Keratinocyte (primary cell): ENCODE results near the gene OLFML3. TPM values are rescaled to one million over a fixed set of nuclear protein-coding genes. Genes with fewer than 3 reads are reported as not detected.

Experiments
- DNase-seq: peaks from one replicate; pipeline ENCODE4 v3.0.0-alpha.2; 2011; ENCODE audit warnings: low read depth, missing footprints, low spot score
- FAIRE-seq: peaks from 2 replicates; lab custom pipeline; 2011; peaks lifted over from hg19 to GRCh38; lab: Jason Lieb, UNC
- H2AFZ ChIP-seq: 2 replicates; pipeline ENCODE4 v1.6.0; 2012; ENCODE audit warnings: low read length, control low read depth, inconsistent platforms; ENCODE audit not compliant: control insufficient read depth
- H3K27ac ChIP-seq: 2 replicates; pipeline ENCODE4 v1.5.1; 2011; ENCODE audit warnings: low read length; ENCODE audit not compliant: control insufficient read depth, insufficient read depth
- H3K27me3 ChIP-seq: 3 replicates; pipeline ENCODE4 v1.6.0; 2011; ENCODE audit warnings: low read length; ENCODE audit not compliant: control insufficient read depth, insufficient read depth; ENCODE audit errors: extremely low read depth
- H3K36me3 ChIP-seq, 2 experiments: 2 replicates in 1 of 2; 3 replicates in 1 of 2; pipeline ENCODE4 v1.5.1; 2011; ENCODE audit warnings: low read length in 2 of 2, mild to moderate bottlenecking in 1 of 2; ENCODE audit not compliant: control insufficient read depth in 2 of 2, insufficient read depth in 2 of 2; ENCODE audit errors: extremely low read depth in 1 of 2
- H3K4me1 ChIP-seq: 3 replicates; pipeline ENCODE4 v1.5.1; 2011; ENCODE audit warnings: low read length; ENCODE audit not compliant: control insufficient read depth, insufficient read depth; ENCODE audit errors: extremely low read depth
- H3K4me2 ChIP-seq: 3 replicates; pipeline ENCODE4 v1.6.0; 2011; ENCODE audit warnings: low read depth, low read length; ENCODE audit not compliant: control insufficient read depth, insufficient read depth; ENCODE audit errors: extremely low read depth
- H3K4me3 ChIP-seq, 3 experiments: fragments of 200-600 bp in 1 of 3; sonication (generic) in 1 of 3; 2 replicates in 2 of 3; 3 replicates in 1 of 3; pipeline ENCODE4 v1.5.1; 2011 to 2016; ENCODE audit warnings: low read length in 3 of 3, mild to moderate bottlenecking in 3 of 3, control low read depth in 2 of 3, inconsistent platforms in 1 of 3, low read depth in 1 of 3, mixed read lengths in 1 of 3, mixed run types in 1 of 3, moderate library complexity in 1 of 3; ENCODE audit not compliant: control insufficient read depth in 2 of 3, insufficient read depth in 2 of 3; ENCODE audit errors: extremely low read depth in 1 of 3
- H3K79me2 ChIP-seq: 2 replicates; pipeline ENCODE4 v1.6.0; 2012; ENCODE audit warnings: low read length; ENCODE audit not compliant: control insufficient read depth, insufficient read depth
- H3K9ac ChIP-seq: 3 replicates; pipeline ENCODE4 v1.6.0; 2011; ENCODE audit warnings: low read length; ENCODE audit not compliant: control insufficient read depth, insufficient read depth; ENCODE audit errors: extremely low read depth
- H3K9me1 ChIP-seq: 3 replicates; pipeline ENCODE4 v1.6.0; 2011; ENCODE audit warnings: low read length; ENCODE audit not compliant: control insufficient read depth, insufficient read depth; ENCODE audit errors: extremely low read depth
- H3K9me3 ChIP-seq: 2 replicates; pipeline ENCODE4 v1.5.1; 2012; ENCODE audit warnings: low read depth, low read length; ENCODE audit not compliant: control insufficient read depth
- H4K20me1 ChIP-seq: 3 replicates; pipeline ENCODE4 v1.6.0; 2011; ENCODE audit warnings: low read length; ENCODE audit not compliant: control insufficient read depth, insufficient read depth; ENCODE audit errors: extremely low read depth
- CTCF ChIP-seq, 3 experiments: IDR thresholded peaks in 1 of 3; conservative IDR thresholded peaks in 1 of 3; optimal IDR thresholded peaks in 1 of 3; 2 replicates in 2 of 3; 3 replicates in 1 of 3; pipeline versions ENCODE3 to v1.5.1; 2011; ENCODE audit warnings: low read length in 3 of 3, mild to moderate bottlenecking in 3 of 3, moderate library complexity in 2 of 3, control low read depth in 1 of 3, inconsistent platforms in 1 of 3; ENCODE audit not compliant: insufficient read depth in 2 of 3; ENCODE audit errors: extremely low read depth in 1 of 3
- EZH2 ChIP-seq: IDR thresholded peaks from one replicate; pipeline ENCODE4 v1.6.1; 2012; ENCODE audit warnings: inconsistent platforms, mild to moderate bottlenecking, low read length, moderate library complexity
- dilution Hi-C: fragments of 300-500 bp; cut with MboI; formaldehyde crosslinking; loops from one replicate; pipeline ENCODE4 v1.7.0; 2020; ENCODE audit warnings: low sequenced_read_pairs; ENCODE audit not compliant: extremely low pct_ligation_motif_present
- polyA plus RNA-seq, 5 experiments: library from polyadenylated mRNA; depleted of rRNA in 3 of 5; stranded (reverse) in 3 of 5; stranded (forward) in 1 of 5; unstranded in 1 of 5; fragments of >200 nt; gene quantifications; 1 replicate in 1 of 5; 2 replicates in 3 of 5; 3 replicates in 1 of 5; pipeline versions ENCODE4 v1.2.1 to v1.2.3, GENCODE V29; 2011 to 2012; ENCODE audit warnings: missing spikeins in 2 of 5, low read depth in 1 of 5, low replicate concordance in 1 of 5

Gene OLFML3
- polyA plus RNA-seq, 1 donor (not counting 4 experiments of a cell fraction or from before 2014, with no cell fraction given): 4.4 TPM

GRCh38 chr1:113935176-113935575 lies 44.1 kb upstream of the OLFML3 start:
- TF ChIP-seq CTCF (optimal IDR thresholded peaks at IDR 0.05 in 1 of 3, IDR thresholded peaks at IDR 0.05 in 1 of 3, conservative IDR thresholded peaks at IDR 0.05 in 1 of 3; ENCODE audit: extremely low read depth in 1 of 3, insufficient read depth in 2 of 3, low read length in 3 of 3) (no peak), EZH2 (no peak)
- no peak for DNase-seq
- H3K4me2 ChIP-seq: no peak overlapping the region
- H3K9ac ChIP-seq: no peak overlapping the region
- H3K9me3 ChIP-seq: no peaks in the 10 kb centered on the region
- peaks cover 92% of the 10 kb centered on the region for H3K79me2 ChIP-seq
- peaks cover 0 to under 1% of the 10 kb centered on the region in 2 experiments for H3K36me3 ChIP-seq
- no peak overlapping the region for H3K27ac ChIP-seq
- peaks cover 3% of the 10 kb centered on the region for H3K9me1 ChIP-seq
- dilution Hi-C loops: no loop called here
- H4K20me1 ChIP-seq: peaks cover 2% of the 10 kb centered on the region
- no peak overlapping the region for H2AFZ ChIP-seq
- H3K27me3 ChIP-seq: no peaks in the 10 kb centered on the region
- H3K4me1 ChIP-seq: peaks cover 15% of the 10 kb centered on the region
- H3K4me3 ChIP-seq: no peak overlapping the region
- no peak for FAIRE-seq

GRCh38 chr1:113935970-113936369 lies 43.3 kb upstream of the OLFML3 start:
- FAIRE-seq: no peak
- Histone ChIP-seq H3K27ac (no peak overlapping the region), H3K9me3 (no peaks in the 10 kb centered on the region), H3K4me2 (no peak overlapping the region), H3K27me3 (no peaks in the 10 kb centered on the region), H3K9ac (no peak overlapping the region), H3K4me3 (no peak overlapping the region), H3K9me1 (peaks cover 3% of the 10 kb centered on the region), H3K36me3 (peaks cover 4 to 8% of the 10 kb centered on the region in 2 experiments), H4K20me1 (no peaks in the 10 kb centered on the region), H2AFZ (no peak overlapping the region), H3K4me1 (peaks cover 10% of the 10 kb centered on the region), H3K79me2 (peaks cover 87% of the 10 kb centered on the region)
- dilution Hi-C loops: no loop called here
- TF ChIP-seq EZH2 (no peak), CTCF (optimal IDR thresholded peaks at IDR 0.05 in 1 of 3, IDR thresholded peaks at IDR 0.05 in 1 of 3, conservative IDR thresholded peaks at IDR 0.05 in 1 of 3; ENCODE audit: extremely low read depth in 1 of 3, insufficient read depth in 2 of 3, low read length in 3 of 3) (no peak)
- DNase-seq: no peak
